Spleen (tissue), 11 donors: Measurements from ENCODE around the gene CAPN10. TPM values are rescaled to one million over a fixed set of nuclear protein-coding genes. Genes with fewer than 3 reads are reported as not detected.

Experiments used
- DNase-seq: peaks from one replicate; pipeline ENCODE4 v3.0.0-alpha.2; 2020
- H3K27ac ChIP-seq, 8 donors: fragments of 200-600 bp; sonication (generic) in 7 of 8; 1 replicate in 4 of 8; 2 replicates in 4 of 8; pipeline versions ENCODE4 v1.5.0 to v1.8.0; 2016 to 2021; ENCODE audit warnings: inconsistent platforms in 4 of 8, mild to moderate bottlenecking in 4 of 8, moderate library complexity in 1 of 8
- H3K27me3 ChIP-seq, 7 donors: fragments of 200-600 bp; sonication (generic) in 6 of 7; replicated peaks in 1 of 7; 1 replicate in 4 of 7; 2 replicates in 3 of 7; pipeline versions ENCODE4 v1.5.0 to v1.8.0; 2016 to 2021; ENCODE audit warnings: inconsistent platforms in 3 of 7, mild to moderate bottlenecking in 1 of 7
- H3K36me3 ChIP-seq, 6 donors: fragments of 200-600 bp; sonication (generic) in 5 of 6; 1 replicate in 4 of 6; 2 replicates in 2 of 6; pipeline versions ENCODE4 v1.5.0 to v1.8.0; 2016 to 2021; ENCODE audit warnings: inconsistent platforms in 2 of 6
- H3K4me1 ChIP-seq, 6 donors: fragments of 200-600 bp; sonication (generic) in 5 of 6; 1 replicate in 3 of 6; 2 replicates in 3 of 6; pipeline versions ENCODE4 v1.5.0 to v1.8.0; 2016 to 2021; ENCODE audit warnings: inconsistent platforms in 3 of 6
- H3K4me3 ChIP-seq, 8 donors: fragments of 200-600 bp; sonication (generic) in 7 of 8; 1 replicate in 4 of 8; 2 replicates in 4 of 8; pipeline versions ENCODE4 v1.5.0 to v1.8.0; 2016 to 2021; ENCODE audit warnings: inconsistent platforms in 4 of 8, mild to moderate bottlenecking in 4 of 8, moderate library complexity in 2 of 8
- H3K9me3 ChIP-seq, 8 donors: fragments of 200-600 bp; sonication (generic) in 7 of 8; 1 replicate in 4 of 8; 2 replicates in 4 of 8; pipeline versions ENCODE4 v1.5.0 to v1.8.0; 2016 to 2021; ENCODE audit warnings: inconsistent platforms in 4 of 8
- POLR2A ChIP-seq, 3 donors: fragments of 450-650 bp; IDR thresholded peaks; one replicate each; pipeline ENCODE4 v1.5.1; 2017; ENCODE audit warnings: antibody characterized with exemption in 3 of 3, mild to moderate bottlenecking in 1 of 3
- POLR2AphosphoS5 ChIP-seq, 3 donors: sonication (generic); formaldehyde crosslinking; IDR thresholded peaks; one replicate each; pipeline ENCODE4 v1.5.1; 2017; ENCODE audit warnings: antibody characterized with exemption in 3 of 3
- WGBS, 5 donors: extraction: QIAGEN DNeasy Blood & Tissue Kit in 3 of 5; methylation state at CpG; one replicate each; pipeline versions ENCODE4 v1.1.5 to v1.1.7; 2013 to 2018; 5-methylcytosine and 5-hydroxymethylcytosine counted together
- intact Hi-C: fragments of 100-400 bp; cut with DNase I; formaldehyde crosslinking; loops from one replicate; pipeline ENCODE4 v1.15.0; 2023; ENCODE audit warnings: low total_unique reads
- polyA plus RNA-seq, 3 donors: library from polyadenylated mRNA; stranded (reverse); fragments of 200-250 nt; gene quantifications; one replicate each; pipeline ENCODE4 v1.2.1, GENCODE V29; 2013
- total RNA-seq, 7 donors: library from RNA; depleted of rRNA in 3 of 7; stranded (reverse); fragments of >200 nt in 3 of 7; fragmentation: NEBNext Ultra II Directional in 4 of 7; extraction: Animal tissue kit (Norgen Biotek cat#: 25700) in 4 of 7; gene quantifications; one replicate each; pipeline versions ENCODE4 v1.1.0 to v1.2.1, GENCODE V29; 2016 to 2021
- TF ChIP-seq, protein P1 (sequence below), 11 experiments: fragments of 200-600 bp in 7 of 11; fragments of 450-650 bp in 4 of 11; sonication (generic) in 4 of 11; IDR thresholded peaks in 8 of 11; conservative IDR thresholded peaks in 3 of 11; 1 replicate in 7 of 11; 2 replicates in 4 of 11; pipeline versions ENCODE4 v1.4.0 to v1.8.0; 2016 to 2021; ENCODE audit warnings: antibody characterized with exemption in 11 of 11, inconsistent platforms in 4 of 11, mild to moderate bottlenecking in 1 of 11
- donor health status: healthy with polysubstance abuse.
- donor health status: DM: no; HTN: no; CAD: no; lungs with moderate emphysema.
- donor health status: DM: no; HTN: no; CAD: no.
- donor health status: Bipolar disorder and iron deficiency.
- donor health status: healthy.
- donor health status: DM: no; HTN: no; CAD: no.
- donor health status: DM: yes; HTN: yes; CAD: no.

Gene CAPN10
- total and polyA plus RNA-seq, 10 donors = 34.7 to 83.1 (median 60.5) TPM

DNA sequence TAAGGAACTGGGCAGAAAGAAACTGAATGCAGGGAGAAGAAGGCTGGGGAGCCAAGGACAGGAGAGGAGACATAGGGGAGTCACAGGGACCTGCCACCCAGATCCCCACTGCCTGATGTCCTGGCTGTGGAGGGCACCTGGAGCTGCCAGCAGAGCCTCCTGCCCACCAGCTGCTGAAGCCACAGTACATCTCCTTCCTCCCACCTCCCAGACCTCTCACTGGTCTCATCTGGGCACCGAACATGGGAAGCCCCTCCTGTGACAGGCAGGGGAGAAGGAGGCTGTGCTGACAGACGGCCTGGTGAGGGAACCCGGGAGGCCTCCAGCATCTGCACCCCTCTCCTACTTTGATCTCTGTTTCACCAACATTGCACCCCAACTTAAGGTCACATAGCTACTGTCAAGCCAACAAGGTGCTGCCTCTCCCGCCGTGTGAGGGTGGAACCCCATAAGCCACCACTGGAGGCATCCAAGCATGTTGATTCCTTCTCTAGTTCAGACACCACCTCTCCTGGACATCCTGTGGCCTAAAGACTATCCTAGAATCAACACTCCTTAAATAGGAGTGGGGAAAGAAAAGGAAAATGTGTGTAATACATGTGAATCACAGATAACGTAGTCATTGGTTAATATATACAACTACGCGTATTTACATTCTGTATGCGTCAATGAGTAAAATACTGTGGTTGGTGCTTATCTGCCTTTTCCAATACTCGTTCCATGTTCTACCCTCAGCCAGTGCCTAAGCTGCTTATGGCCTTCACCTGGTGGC, 21.8 kb upstream of the CAPN10 start:
- Histone ChIP-seq H3K4me3 (peak overlapping the region in 6 of 8 donors; percentile 23 to 78 (median 60)), H3K4me1 (peaks cover 53 to 86% (median 82%) of the 10 kb centered on the region in 6 donors), H3K9me3 (no peaks in the 10 kb centered on the region), H3K27me3 (no peaks in the 10 kb centered on the region), H3K27ac (peak overlapping the region; percentile 93 to 100 (median 96)), H3K36me3 (peaks cover 0 to 10% (median 0%) of the 10 kb centered on the region in 6 donors)
- WGBS, 5 donors = 67 to 76% (median 74%) methylated on average over 10 of the region's 10 CpGs
- no peak for TF ChIP-seq POLR2A (IDR thresholded peaks at IDR 0.05)
- TF ChIP-seq, protein P1, sequence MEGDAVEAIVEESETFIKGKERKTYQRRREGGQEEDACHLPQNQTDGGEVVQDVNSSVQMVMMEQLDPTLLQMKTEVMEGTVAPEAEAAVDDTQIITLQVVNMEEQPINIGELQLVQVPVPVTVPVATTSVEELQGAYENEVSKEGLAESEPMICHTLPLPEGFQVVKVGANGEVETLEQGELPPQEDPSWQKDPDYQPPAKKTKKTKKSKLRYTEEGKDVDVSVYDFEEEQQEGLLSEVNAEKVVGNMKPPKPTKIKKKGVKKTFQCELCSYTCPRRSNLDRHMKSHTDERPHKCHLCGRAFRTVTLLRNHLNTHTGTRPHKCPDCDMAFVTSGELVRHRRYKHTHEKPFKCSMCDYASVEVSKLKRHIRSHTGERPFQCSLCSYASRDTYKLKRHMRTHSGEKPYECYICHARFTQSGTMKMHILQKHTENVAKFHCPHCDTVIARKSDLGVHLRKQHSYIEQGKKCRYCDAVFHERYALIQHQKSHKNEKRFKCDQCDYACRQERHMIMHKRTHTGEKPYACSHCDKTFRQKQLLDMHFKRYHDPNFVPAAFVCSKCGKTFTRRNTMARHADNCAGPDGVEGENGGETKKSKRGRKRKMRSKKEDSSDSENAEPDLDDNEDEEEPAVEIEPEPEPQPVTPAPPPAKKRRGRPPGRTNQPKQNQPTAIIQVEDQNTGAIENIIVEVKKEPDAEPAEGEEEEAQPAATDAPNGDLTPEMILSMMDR (IDR thresholded peaks at IDR 0.05 in 8 of 11, conservative IDR thresholded peaks at IDR 0.05 in 3 of 11) = peak in 1 of 11 experiments; percentile 25
- peak; percentile 73 for DNase-seq
- intact Hi-C loops = no loop called here

DNA sequence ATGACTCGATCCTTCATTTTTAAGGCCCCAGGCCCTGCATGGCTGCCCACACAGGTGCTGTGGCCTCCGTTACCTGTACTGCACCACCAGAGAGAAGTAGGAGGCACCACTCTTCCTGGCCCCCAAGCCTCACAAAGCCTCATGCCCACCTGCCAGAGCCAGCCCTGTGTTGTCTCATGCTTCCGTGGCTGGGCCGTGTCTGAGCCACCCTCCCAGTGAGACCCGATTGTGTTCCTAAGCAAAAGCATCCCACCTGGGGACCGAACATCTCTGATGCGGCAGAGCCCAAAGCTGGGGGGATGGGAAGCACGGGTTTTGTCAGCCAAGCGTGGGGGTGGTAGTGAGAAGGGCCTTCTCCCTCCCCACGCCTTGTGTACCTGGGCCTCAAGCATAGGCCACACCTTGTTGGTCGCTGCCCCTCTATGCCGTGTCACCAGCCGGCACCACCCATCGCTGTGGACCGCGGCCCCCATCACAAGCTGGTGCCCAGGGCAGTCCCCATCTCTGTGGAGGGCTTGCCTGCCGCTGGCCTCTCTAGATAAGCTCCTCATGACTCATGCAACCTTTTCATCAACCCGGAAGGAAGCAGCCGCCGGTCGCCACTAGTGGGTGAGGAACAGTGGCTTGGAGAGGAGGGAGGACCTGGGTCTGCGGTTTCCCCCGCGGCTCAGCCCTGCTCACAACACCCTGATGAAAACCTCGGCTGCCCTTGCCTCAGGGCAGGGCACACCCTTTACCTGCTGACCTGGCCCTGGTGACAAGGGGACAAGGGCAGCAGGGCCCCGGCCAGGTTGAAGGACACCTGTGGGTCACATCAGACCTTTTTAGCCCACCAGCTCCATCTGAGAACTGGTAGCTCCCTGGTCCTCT, 21.0 kb upstream of the CAPN10 start:
- peak overlapping the region; percentile 23 to 78 (median 60) for H3K4me3 ChIP-seq
- 13 to 21% (median 18%) methylated on average over 22 to 26 of the region's 26 CpGs for WGBS, 5 donors
- H3K9me3 ChIP-seq = no peaks in the 10 kb centered on the region
- H3K36me3 ChIP-seq = peaks cover 0 to 16% (median 0%) of the 10 kb centered on the region in 6 donors
- no peaks in the 10 kb centered on the region for H3K27me3 ChIP-seq
- TF ChIP-seq POLR2AphosphoS5 (IDR thresholded peaks at IDR 0.05) (peak; percentile 79 to 89 (median 88)), POLR2A (IDR thresholded peaks at IDR 0.05) (no peak)
- TF ChIP-seq, protein P1 (IDR thresholded peaks at IDR 0.05 in 8 of 11, conservative IDR thresholded peaks at IDR 0.05 in 3 of 11) = no peak
- H3K27ac ChIP-seq = peak overlapping the region; percentile 93 to 100 (median 96)
- peaks cover 58 to 88% (median 86%) of the 10 kb centered on the region in 6 donors for H3K4me1 ChIP-seq
- intact Hi-C loops = no loop called here
- peak; percentile 98 for DNase-seq

DNA sequence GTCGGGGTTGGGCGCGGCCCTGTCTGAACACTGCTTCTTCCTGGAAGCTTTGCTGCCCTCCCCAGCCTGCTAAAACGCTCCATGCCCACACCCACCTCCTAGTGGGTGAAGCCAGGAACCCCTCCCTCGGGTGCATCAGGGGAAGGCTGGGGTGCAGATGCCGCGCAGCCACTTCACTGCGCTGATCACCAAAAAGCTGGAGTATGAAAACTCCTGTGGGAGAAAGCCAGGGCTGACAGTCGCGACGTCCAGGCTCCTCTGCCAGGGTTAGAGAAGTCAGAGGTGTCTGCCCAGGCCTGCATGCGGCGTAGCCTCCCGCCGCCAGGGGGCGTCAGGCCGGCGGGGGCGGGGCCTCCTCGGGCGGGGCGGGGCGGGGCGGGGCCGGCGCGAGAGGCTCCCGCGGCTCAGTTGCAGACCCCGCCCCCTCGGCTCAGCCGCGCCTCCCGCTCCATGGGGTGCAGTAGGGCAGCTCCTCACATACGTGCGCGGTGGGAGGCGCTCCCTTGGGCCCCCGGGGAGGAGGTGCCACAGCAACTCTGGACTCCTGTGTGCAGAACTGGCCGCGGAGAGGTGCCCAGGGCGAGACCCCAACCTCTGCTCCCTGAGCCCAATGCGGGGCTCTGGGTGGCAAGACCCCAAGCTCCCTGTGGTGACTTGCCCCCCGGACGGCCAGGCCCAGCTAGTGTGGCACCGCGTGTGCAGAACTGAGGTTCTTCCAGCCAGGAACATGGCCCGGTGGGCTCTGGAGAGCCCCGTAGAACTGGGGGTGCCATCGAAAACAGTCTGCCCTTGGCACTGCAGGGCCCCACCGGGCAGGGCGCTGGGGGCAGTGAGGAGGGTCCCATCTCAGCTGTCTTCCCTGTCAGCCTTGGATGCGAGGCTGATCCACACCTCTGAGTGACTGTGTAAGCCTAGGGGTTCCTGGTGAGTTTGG, 20.1 kb upstream of the CAPN10 start:
- H3K4me1 ChIP-seq = peaks cover 66 to 93% (median 90%) of the 10 kb centered on the region in 6 donors
- TF ChIP-seq, protein P1 (IDR thresholded peaks at IDR 0.05 in 8 of 11, conservative IDR thresholded peaks at IDR 0.05 in 3 of 11) = peak; percentile 80 to 100 (median 97)
- TF ChIP-seq POLR2A (IDR thresholded peaks at IDR 0.05) (peak in 1 of 3 donors; percentile 17), POLR2AphosphoS5 (IDR thresholded peaks at IDR 0.05) (peak; percentile 59 to 82 (median 78))
- intact Hi-C loops = no loop called here

More for the DNA sequence above, 20.1 kb upstream of the CAPN10 start:
- Histone ChIP-seq H3K27me3 (no peaks in the 10 kb centered on the region), H3K27ac (peak overlapping the region; percentile 93 to 100 (median 96)), H3K36me3 (peaks cover 0 to 25% (median 0%) of the 10 kb centered on the region in 6 donors), H3K9me3 (no peaks in the 10 kb centered on the region), H3K4me3 (peak overlapping the region; percentile 23 to 78 (median 60))
- peak; percentile 99 for DNase-seq
- 0 to 8% (median 7%) methylated on average over 4 to 53 of the region's 53 CpGs for WGBS, 5 donors
